Measurements from ENCODE around the gene NUP210. TPM values are rescaled to one million over a fixed set of nuclear protein-coding genes. Genes with fewer than 3 reads are reported as not detected.

Gene NUP210
- total RNA-seq, 2 donors from 2014 or later = 4.4 to 4.5 TPM

DNA sequence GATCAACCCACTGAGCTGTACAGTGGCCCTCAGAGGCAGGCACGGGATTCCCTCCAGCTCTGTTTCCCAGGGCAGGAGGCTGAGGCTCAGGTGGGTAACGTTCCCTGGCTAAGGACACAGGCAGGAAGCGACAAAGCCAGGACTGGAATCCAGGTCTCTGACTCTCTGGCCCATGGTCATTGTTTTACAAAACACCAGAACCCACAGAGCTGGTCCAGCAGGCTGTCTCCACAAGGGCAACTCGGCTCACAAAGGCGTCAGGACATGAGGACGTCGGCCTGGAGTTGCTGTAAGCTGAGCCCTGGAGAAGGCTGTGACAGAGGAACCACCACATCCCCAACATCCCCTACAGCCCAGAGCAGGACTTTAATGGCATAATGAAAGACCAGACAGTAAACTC lies 30.7 kb downstream of the NUP210 start:
- H3K27ac ChIP-seq = no peak overlapping the region
- H3K36me3 ChIP-seq = no peaks in the 10 kb centered on the region
- no peaks in the 10 kb centered on the region for H3K9me3 ChIP-seq
- H3K4me3 ChIP-seq = no peak overlapping the region
- H3K27me3 ChIP-seq = no peaks in the 10 kb centered on the region
- no peaks in the 10 kb centered on the region for H3K4me1 ChIP-seq
- no peak for DNase-seq (ENCODE audit: low spot score)
- TF ChIP-seq, protein P1, sequence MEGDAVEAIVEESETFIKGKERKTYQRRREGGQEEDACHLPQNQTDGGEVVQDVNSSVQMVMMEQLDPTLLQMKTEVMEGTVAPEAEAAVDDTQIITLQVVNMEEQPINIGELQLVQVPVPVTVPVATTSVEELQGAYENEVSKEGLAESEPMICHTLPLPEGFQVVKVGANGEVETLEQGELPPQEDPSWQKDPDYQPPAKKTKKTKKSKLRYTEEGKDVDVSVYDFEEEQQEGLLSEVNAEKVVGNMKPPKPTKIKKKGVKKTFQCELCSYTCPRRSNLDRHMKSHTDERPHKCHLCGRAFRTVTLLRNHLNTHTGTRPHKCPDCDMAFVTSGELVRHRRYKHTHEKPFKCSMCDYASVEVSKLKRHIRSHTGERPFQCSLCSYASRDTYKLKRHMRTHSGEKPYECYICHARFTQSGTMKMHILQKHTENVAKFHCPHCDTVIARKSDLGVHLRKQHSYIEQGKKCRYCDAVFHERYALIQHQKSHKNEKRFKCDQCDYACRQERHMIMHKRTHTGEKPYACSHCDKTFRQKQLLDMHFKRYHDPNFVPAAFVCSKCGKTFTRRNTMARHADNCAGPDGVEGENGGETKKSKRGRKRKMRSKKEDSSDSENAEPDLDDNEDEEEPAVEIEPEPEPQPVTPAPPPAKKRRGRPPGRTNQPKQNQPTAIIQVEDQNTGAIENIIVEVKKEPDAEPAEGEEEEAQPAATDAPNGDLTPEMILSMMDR (IDR thresholded peaks at IDR 0.05) = no peak

DNA sequence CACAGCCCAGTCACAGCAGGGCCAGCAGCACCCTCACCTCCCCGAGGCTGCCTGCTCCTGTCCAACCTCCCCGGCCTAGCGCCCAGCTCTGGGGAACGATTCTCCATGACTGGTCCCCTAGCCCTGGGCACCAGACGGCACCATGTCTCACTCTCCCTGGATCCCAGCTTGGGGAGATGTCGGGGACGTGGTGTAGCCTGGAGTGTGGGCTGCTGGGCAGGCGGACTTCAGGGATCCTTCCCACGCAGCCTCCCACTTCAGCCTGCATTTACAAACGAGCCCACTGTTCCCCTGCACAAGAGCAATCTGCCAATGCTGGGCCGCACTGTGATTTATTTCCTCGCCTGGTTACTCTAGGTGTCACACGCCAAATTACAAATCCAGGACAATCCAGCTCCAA lies 31.3 kb downstream of the NUP210 start:
- H3K27me3 ChIP-seq = no peaks in the 10 kb centered on the region
- TF ChIP-seq, protein P1 (IDR thresholded peaks at IDR 0.05) = no peak
- no peak for DNase-seq (ENCODE audit: low spot score)
- no peaks in the 10 kb centered on the region for H3K9me3 ChIP-seq
- no peaks in the 10 kb centered on the region for H3K36me3 ChIP-seq
- H3K4me3 ChIP-seq = no peak overlapping the region
- no peak overlapping the region for H3K27ac ChIP-seq
- H3K4me1 ChIP-seq = no peaks in the 10 kb centered on the region

DNA sequence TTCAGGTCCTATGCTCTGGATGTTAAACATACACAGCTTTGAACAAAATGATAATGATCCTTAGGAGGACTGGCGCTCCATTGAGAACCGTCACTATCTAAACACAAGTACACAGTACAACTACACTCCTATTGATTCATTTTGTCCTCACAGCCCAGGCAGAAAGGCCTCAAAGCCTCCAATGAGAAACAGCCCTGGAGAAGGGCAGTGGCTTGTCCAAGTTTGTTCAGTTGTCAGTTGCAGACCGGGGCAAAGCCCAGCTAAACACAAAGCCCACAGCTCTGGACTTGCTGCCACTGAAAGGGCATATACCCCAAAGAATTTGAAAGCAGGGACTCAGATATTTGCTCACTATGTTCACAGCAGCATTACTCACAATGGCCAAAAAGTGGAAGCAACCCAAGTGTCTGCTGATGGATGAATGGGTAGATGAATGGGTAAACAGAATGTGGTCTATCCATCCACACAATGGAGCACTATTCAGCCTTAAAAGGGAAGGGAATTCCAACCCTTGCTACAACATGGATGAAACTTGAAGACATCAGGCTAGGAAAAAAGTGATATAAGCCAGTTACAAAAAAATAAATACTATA lies 34.7 kb downstream of the NUP210 start:
- Histone ChIP-seq H3K9me3 (no peaks in the 10 kb centered on the region), H3K27me3 (no peaks in the 10 kb centered on the region), H3K4me3 (no peak overlapping the region), H3K36me3 (no peaks in the 10 kb centered on the region), H3K27ac (no peak overlapping the region), H3K4me1 (no peaks in the 10 kb centered on the region)
- no peak for DNase-seq (ENCODE audit: low spot score)
- TF ChIP-seq, protein P1 (IDR thresholded peaks at IDR 0.05) = no peak

DNA sequence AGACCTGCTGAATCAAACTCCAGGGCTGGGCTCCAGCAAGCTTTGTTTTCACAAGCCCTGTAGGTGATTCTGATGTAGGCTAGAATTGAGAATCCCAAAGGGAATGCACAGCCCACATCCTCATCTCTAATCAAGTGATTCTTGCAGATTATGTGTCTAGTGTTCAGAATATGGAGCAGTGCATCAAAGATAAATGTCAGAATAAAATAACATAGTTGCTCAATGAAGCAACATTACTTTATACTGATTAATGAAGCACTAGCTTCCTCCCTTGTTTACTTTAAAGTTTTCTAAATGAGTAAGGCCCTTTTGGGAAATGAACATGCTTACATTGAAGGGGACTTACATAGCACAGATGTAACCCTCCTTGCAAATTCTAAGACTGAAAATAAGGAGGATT lies 39.2 kb downstream of the NUP210 start:
- H3K36me3 ChIP-seq = no peaks in the 10 kb centered on the region
- TF ChIP-seq, protein P1 (IDR thresholded peaks at IDR 0.05) = no peak

DNA sequence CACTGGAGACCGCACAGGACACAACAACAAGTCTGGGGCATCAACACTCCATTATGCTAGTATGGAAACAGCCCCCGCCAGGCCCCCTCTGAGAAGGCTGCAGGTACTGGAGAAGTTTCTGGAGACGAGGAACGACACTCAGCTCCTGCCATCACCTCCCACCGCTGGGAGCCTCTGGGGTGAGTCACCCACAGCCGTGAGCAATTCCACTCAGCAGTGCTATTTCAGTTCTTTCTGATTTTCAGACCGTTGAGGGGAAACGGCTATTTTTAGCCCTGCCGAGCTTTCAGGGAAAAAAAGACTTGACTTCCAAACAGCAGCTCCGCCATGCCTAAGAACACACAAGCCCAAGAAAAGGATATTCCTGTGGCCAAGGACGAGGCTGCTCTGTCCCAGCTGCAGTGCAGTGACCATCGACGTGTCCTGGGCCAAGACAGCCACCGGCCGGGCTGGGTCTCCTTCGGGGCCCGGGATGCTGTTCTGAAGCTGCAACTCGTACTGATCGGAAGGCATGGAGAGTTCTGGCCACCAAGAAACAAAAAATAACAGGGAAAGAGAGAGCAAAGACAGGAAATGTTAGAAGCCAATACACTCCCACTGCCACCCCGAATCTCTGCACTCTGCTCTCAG lies 40.8 kb downstream of the NUP210 start:
- peak; percentile 62 for DNase-seq (ENCODE audit: low spot score)
- TF ChIP-seq, protein P1 (IDR thresholded peaks at IDR 0.05) = no peak
- no peak overlapping the region for H3K4me3 ChIP-seq
- no peaks in the 10 kb centered on the region for H3K9me3 ChIP-seq
- H3K36me3 ChIP-seq = no peaks in the 10 kb centered on the region
- H3K27ac ChIP-seq = peak overlapping the region; percentile 19 to 66
- H3K27me3 ChIP-seq = no peaks in the 10 kb centered on the region
- peaks cover 0 to 18% of the 10 kb centered on the region in 2 donors for H3K4me1 ChIP-seq

More for the DNA sequence above, 39.2 kb downstream of the NUP210 start:
- H3K27ac ChIP-seq = no peak overlapping the region
- no peaks in the 10 kb centered on the region for H3K27me3 ChIP-seq
- DNase-seq (ENCODE audit: low spot score) = no peak
- no peak overlapping the region for H3K4me3 ChIP-seq
- no peaks in the 10 kb centered on the region for H3K9me3 ChIP-seq
- H3K4me1 ChIP-seq = peaks cover 0 to 18% of the 10 kb centered on the region in 2 donors

Data from right atrium auricular region (tissue), 2 donors.